Subcutaneous adipose tissue (tissue), 4 donors: Measurements from ENCODE around the gene RABEP2. TPM values are rescaled to one million over a fixed set of nuclear protein-coding genes. Genes with fewer than 3 reads are reported as not detected.

ENCODE experiments used
- total RNA-seq, 4 donors: library from RNA; depleted of rRNA; stranded (reverse); fragments of >200 nt; gene quantifications; one replicate each; pipeline ENCODE4 v1.1.0, GENCODE V29; 2016
- TF ChIP-seq, protein P1 (sequence below): fragments of 450-650 bp; IDR thresholded peaks from one replicate; pipeline ENCODE4 v1.5.1; 2016; ENCODE audit warnings: low read depth, mild to moderate bottlenecking, control low read depth, antibody characterized with exemption, moderate library complexity

RABEP2 gene
- total RNA-seq, 4 donors from 2014 or later, result 9.0 to 19.6 (median 16.4) TPM

DNA sequence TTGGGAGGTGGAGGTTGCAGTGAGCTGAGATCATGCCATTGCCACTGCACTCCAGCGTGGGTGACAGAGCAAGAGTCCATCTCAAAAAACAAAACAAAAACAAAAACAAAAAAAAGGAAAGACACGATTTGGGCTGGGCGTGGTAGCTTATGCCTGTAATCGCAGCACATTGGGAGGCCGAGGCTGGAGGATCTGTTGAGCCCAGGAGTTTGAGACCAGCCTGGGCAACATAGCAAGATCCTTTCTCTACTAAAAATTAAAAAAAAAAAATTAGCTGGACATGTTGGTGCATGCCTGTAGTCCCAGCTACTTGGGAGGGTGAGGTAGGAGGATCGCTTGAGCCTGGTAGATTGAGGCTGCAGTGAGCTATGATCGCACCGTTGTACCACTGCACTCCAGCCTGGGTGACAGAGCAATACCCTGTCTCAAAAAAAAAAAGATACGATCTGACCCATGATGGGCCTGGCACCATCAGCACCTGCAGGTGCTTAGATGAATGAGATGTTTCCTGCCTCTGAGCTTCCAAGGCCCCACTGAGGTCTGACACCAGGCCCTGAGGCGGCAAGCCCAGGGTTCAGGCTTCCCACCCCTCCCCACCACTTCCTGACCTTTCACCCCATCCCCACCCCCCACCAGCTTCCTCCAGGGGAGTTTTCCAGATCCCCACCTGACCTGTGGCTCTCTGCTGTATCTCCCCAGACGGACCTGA lies 25.0 kb downstream of the RABEP2 start:
- TF ChIP-seq, protein P1, sequence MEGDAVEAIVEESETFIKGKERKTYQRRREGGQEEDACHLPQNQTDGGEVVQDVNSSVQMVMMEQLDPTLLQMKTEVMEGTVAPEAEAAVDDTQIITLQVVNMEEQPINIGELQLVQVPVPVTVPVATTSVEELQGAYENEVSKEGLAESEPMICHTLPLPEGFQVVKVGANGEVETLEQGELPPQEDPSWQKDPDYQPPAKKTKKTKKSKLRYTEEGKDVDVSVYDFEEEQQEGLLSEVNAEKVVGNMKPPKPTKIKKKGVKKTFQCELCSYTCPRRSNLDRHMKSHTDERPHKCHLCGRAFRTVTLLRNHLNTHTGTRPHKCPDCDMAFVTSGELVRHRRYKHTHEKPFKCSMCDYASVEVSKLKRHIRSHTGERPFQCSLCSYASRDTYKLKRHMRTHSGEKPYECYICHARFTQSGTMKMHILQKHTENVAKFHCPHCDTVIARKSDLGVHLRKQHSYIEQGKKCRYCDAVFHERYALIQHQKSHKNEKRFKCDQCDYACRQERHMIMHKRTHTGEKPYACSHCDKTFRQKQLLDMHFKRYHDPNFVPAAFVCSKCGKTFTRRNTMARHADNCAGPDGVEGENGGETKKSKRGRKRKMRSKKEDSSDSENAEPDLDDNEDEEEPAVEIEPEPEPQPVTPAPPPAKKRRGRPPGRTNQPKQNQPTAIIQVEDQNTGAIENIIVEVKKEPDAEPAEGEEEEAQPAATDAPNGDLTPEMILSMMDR, result no peak

GRCh38 chr16:28898942-28899341 lies 26.1 kb downstream of the RABEP2 start:
- TF ChIP-seq, protein P1, result no peak

GRCh38 chr16:28898266-28898665 lies 26.8 kb downstream of the RABEP2 start:
- TF ChIP-seq, protein P1, result no peak

DNA sequence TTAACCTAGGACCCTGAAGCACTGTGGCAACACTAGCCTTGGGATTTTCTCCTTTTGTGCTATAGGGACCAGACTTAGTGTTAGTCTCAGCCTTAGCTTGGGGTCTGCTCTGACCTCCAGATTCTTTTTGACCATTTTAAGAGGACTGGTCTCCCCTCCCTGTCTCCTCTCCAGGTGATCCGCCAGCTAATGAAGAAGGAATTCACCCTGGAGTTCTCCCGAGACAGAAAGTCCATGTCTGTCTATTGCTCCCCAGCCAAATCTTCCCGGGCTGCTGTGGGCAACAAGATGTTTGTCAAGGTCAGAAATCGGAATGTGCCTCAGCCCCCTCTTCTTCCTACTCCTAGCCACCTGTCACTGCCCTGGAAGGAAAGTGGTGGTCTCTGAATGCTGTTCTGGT lies 27.2 kb downstream of the RABEP2 start:
- TF ChIP-seq, protein P1, result no peak

- TF ChIP-seq, protein P1, result no peak
Measured at GRCh38 chr16:28895609-28896008, 29.4 kb downstream of the RABEP2 start.

DNA sequence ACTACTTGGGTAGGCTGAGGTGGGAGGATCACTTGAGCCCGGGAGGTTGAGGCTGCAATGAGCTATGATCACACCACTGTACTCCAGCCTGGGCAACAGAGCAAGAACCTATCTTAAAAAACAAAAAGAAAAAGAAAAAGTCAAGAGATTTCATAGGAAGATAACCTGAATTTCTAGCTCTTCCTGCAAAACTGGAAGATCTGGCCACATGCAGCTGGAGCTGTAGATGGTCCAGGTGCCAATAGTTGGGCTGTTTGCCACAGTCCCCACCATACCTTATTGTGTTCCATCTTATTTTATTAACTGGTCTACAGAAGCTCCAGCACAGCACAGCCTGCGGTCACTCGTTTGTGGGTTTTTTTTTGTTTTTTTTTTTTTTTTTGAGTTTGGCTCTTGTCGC lies 31.7 kb downstream of the RABEP2 start:
- TF ChIP-seq, protein P1, result no peak

GRCh38 chr16:28891964-28892890 lies 32.8 kb downstream of the RABEP2 start:
- TF ChIP-seq, protein P1, result no peak
